Tibial nerve (tissue), 4 donors: Measurements from ENCODE around the gene CEP290.

ENCODE experiments used
- CTCF ChIP-seq, 5 experiments: fragments of 200-600 bp in 3 of 5; fragments of 450-650 bp in 2 of 5; sonication (generic) in 3 of 5; IDR thresholded peaks; one replicate each; pipeline ENCODE4 v1.5.1; 2016 to 2019; ENCODE audit warnings: antibody characterized with exemption in 5 of 5, mild to moderate bottlenecking in 3 of 5, moderate library complexity in 2 of 5
- EP300 ChIP-seq, 2 donors: sonication (generic); formaldehyde crosslinking; IDR thresholded peaks; one replicate each; pipeline ENCODE4 v1.6.1; 2017; ENCODE audit warnings: antibody characterized with exemption in 2 of 2, mild to moderate bottlenecking in 1 of 2

GRCh38 chr12:88153959-88154358 lies 12.1 kb upstream of the CEP290 start:
- TF ChIP-seq CTCF (IDR thresholded peaks at IDR 0.05): peak in 4 of 5 experiments; percentile 9 to 38 (median 24)
- no peak for TF ChIP-seq EP300 (IDR thresholded peaks at IDR 0.05)
